ENCODE measurements around the gene CHMP2A. TPM values are rescaled to one million over a fixed set of nuclear protein-coding genes. Genes with fewer than 3 reads are reported as not detected.

Gene CHMP2A
- total RNA-seq, 1 experiment from 2014 or later = 109 TPM

DNA sequence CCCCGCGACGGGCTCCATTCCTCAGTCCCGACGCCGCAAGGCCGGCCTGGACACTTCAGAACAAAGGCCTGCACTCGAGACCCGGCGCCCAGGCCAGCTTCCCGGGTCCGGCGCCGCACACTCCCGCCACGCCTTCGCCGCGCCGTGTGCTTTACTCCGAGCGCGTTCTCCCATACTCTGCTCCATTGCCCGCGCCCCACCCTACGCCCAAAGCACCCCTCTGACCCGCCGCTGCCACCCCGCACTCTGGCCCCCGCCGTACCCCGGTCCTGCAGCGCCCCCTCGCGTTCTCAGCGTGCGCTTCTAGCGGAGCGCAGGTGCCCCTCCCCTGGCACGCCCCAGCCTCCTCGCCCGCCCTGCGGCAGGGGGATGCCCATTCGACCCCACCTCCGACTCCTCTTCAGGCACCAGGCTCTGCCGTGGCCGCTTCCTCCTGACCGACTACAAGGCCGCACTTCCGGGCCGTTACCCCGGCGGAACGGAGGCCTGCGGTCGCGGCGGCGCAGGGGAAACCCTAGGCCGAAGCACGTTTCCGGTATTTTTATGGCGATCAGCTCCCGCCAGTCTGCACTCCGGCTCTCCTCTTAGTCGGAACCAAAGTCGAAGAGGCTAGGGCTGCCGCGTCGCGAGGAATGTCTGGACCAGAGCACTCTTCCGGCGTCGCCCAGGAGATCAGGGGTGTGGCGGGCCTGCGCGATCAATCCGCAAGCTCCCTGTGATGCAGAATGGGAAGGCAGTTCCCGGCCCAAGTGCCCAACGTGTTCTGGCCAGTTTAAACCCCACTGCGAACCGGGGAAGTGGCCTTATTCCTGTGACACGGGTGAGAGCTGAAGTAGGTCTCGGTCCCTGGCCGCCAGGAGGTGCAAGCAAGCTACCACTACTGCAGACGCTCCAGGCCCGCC is 35.3 kb downstream of the CHMP2A start, which contains the start of gene ZBTB45 (continued):
- TF ChIP-seq, protein P1, sequence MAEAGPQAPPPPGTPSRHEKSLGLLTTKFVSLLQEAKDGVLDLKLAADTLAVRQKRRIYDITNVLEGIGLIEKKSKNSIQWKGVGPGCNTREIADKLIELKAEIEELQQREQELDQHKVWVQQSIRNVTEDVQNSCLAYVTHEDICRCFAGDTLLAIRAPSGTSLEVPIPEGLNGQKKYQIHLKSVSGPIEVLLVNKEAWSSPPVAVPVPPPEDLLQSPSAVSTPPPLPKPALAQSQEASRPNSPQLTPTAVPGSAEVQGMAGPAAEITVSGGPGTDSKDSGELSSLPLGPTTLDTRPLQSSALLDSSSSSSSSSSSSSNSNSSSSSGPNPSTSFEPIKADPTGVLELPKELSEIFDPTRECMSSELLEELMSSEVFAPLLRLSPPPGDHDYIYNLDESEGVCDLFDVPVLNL (CRISPR knock-in tag; IDR thresholded peaks at IDR 0.05; ENCODE audit: borderline replicate concordance, low read depth) = no peak
- no peak for TF ChIP-seq JAZF1 (CRISPR knock-in tag; IDR thresholded peaks at IDR 0.05)
- TF ChIP-seq, protein P2, sequence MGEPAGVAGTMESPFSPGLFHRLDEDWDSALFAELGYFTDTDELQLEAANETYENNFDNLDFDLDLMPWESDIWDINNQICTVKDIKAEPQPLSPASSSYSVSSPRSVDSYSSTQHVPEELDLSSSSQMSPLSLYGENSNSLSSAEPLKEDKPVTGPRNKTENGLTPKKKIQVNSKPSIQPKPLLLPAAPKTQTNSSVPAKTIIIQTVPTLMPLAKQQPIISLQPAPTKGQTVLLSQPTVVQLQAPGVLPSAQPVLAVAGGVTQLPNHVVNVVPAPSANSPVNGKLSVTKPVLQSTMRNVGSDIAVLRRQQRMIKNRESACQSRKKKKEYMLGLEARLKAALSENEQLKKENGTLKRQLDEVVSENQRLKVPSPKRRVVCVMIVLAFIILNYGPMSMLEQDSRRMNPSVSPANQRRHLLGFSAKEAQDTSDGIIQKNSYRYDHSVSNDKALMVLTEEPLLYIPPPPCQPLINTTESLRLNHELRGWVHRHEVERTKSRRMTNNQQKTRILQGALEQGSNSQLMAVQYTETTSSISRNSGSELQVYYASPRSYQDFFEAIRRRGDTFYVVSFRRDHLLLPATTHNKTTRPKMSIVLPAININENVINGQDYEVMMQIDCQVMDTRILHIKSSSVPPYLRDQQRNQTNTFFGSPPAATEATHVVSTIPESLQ (CRISPR knock-in tag; IDR thresholded peaks at IDR 0.05) = no peak
- TF ChIP-seq, protein P3, sequence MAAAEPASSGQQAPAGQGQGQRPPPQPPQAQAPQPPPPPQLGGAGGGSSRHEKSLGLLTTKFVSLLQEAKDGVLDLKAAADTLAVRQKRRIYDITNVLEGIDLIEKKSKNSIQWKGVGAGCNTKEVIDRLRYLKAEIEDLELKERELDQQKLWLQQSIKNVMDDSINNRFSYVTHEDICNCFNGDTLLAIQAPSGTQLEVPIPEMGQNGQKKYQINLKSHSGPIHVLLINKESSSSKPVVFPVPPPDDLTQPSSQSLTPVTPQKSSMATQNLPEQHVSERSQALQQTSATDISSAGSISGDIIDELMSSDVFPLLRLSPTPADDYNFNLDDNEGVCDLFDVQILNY (CRISPR knock-in tag; IDR thresholded peaks at IDR 0.05) = peak; percentile 75; the same call in 1 of the 2 replicates
- TF ChIP-seq, protein P4, sequence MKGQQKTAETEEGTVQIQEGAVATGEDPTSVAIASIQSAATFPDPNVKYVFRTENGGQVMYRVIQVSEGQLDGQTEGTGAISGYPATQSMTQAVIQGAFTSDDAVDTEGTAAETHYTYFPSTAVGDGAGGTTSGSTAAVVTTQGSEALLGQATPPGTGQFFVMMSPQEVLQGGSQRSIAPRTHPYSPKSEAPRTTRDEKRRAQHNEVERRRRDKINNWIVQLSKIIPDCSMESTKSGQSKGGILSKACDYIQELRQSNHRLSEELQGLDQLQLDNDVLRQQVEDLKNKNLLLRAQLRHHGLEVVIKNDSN (CRISPR knock-in tag; IDR thresholded peaks at IDR 0.05) = peak; percentile 53; the same call in 1 of the 2 replicates
- TF ChIP-seq ZBTB21 (CRISPR knock-in tag; IDR thresholded peaks at IDR 0.05; ENCODE audit: borderline replicate concordance) = peak; percentile 56; the same call in 1 of the 2 replicates
- TF ChIP-seq SP1 (CRISPR knock-in tag; conservative IDR thresholded peaks at IDR 0.05) = peak; percentile 94
- TF ChIP-seq HMGA2 (CRISPR knock-in tag; IDR thresholded peaks at IDR 0.05) = peak; percentile 46; the same call in 1 of the 2 replicates
- TF ChIP-seq TEAD1 (CRISPR knock-in tag; IDR thresholded peaks at IDR 0.05) = peak; percentile 88
- peak; percentile 75; the same call in 1 of the 2 replicates for TF ChIP-seq NR2C2 (CRISPR knock-in tag; IDR thresholded peaks at IDR 0.05)
- TF ChIP-seq, protein P5, sequence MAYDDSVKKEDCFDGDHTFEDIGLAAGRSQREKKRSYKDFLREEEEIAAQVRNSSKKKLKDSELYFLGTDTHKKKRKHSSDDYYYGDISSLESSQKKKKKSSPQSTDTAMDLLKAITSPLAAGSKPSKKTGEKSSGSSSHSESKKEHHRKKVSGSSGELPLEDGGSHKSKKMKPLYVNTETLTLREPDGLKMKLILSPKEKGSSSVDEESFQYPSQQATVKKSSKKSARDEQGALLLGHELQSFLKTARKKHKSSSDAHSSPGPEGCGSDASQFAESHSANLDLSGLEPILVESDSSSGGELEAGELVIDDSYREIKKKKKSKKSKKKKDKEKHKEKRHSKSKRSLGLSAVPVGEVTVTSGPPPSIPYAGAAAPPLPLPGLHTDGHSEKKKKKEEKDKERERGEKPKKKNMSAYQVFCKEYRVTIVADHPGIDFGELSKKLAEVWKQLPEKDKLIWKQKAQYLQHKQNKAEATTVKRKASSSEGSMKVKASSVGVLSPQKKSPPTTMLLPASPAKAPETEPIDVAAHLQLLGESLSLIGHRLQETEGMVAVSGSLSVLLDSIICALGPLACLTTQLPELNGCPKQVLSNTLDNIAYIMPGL (CRISPR knock-in tag; IDR thresholded peaks at IDR 0.05) = peak; percentile 94
- TF ChIP-seq TP53 (CRISPR knock-in tag; IDR thresholded peaks at IDR 0.05) = peak; percentile 95
- TF ChIP-seq NR3C1 (CRISPR knock-in tag; conservative IDR thresholded peaks at IDR 0.05; ENCODE audit: low read depth) = no peak
- TF ChIP-seq, protein P6, sequence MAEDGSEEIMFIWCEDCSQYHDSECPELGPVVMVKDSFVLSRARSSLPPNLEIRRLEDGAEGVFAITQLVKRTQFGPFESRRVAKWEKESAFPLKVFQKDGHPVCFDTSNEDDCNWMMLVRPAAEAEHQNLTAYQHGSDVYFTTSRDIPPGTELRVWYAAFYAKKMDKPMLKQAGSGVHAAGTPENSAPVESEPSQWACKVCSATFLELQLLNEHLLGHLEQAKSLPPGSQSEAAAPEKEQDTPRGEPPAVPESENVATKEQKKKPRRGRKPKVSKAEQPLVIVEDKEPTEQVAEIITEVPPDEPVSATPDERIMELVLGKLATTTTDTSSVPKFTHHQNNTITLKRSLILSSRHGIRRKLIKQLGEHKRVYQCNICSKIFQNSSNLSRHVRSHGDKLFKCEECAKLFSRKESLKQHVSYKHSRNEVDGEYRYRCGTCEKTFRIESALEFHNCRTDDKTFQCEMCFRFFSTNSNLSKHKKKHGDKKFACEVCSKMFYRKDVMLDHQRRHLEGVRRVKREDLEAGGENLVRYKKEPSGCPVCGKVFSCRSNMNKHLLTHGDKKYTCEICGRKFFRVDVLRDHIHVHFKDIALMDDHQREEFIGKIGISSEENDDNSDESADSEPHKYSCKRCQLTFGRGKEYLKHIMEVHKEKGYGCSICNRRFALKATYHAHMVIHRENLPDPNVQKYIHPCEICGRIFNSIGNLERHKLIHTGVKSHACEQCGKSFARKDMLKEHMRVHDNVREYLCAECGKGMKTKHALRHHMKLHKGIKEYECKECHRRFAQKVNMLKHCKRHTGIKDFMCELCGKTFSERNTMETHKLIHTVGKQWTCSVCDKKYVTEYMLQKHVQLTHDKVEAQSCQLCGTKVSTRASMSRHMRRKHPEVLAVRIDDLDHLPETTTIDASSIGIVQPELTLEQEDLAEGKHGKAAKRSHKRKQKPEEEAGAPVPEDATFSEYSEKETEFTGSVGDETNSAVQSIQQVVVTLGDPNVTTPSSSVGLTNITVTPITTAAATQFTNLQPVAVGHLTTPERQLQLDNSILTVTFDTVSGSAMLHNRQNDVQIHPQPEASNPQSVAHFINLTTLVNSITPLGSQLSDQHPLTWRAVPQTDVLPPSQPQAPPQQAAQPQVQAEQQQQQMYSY (CRISPR knock-in tag; IDR thresholded peaks at IDR 0.05) = no peak
- TF ChIP-seq FOXJ3 (CRISPR knock-in tag; IDR thresholded peaks at IDR 0.05; ENCODE audit: borderline replicate concordance) = no peak
- TF ChIP-seq SMAD3 (CRISPR knock-in tag; IDR thresholded peaks at IDR 0.05; ENCODE audit: borderline replicate concordance) = peak; percentile 79
- TF ChIP-seq, protein P7, sequence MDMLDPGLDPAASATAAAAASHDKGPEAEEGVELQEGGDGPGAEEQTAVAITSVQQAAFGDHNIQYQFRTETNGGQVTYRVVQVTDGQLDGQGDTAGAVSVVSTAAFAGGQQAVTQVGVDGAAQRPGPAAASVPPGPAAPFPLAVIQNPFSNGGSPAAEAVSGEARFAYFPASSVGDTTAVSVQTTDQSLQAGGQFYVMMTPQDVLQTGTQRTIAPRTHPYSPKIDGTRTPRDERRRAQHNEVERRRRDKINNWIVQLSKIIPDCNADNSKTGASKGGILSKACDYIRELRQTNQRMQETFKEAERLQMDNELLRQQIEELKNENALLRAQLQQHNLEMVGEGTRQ (CRISPR knock-in tag; IDR thresholded peaks at IDR 0.05) = peak; percentile 52
- TF ChIP-seq NFE2L1 (CRISPR knock-in tag; IDR thresholded peaks at IDR 0.05) = peak; percentile 96
- peak; percentile 54; the same call in 1 of the 2 replicates for TF ChIP-seq KAT7 (CRISPR knock-in tag; IDR thresholded peaks at IDR 0.05; ENCODE audit: borderline replicate concordance)
- peak; percentile 95 for TF ChIP-seq FOXP1 (CRISPR knock-in tag; IDR thresholded peaks at IDR 0.05; ENCODE audit: borderline replicate concordance)
- TF ChIP-seq EMX1 (CRISPR knock-in tag; IDR thresholded peaks at IDR 0.05) = peak; percentile 80
- 0 out of 2 replicates have a peak, but pooled peaks have one; percentile 75 for TF ChIP-seq CREM (CRISPR knock-in tag; IDR thresholded peaks at IDR 0.05)
- no peak for TF ChIP-seq NR1H2 (CRISPR knock-in tag; IDR thresholded peaks at IDR 0.05)
- TF ChIP-seq, protein P8, sequence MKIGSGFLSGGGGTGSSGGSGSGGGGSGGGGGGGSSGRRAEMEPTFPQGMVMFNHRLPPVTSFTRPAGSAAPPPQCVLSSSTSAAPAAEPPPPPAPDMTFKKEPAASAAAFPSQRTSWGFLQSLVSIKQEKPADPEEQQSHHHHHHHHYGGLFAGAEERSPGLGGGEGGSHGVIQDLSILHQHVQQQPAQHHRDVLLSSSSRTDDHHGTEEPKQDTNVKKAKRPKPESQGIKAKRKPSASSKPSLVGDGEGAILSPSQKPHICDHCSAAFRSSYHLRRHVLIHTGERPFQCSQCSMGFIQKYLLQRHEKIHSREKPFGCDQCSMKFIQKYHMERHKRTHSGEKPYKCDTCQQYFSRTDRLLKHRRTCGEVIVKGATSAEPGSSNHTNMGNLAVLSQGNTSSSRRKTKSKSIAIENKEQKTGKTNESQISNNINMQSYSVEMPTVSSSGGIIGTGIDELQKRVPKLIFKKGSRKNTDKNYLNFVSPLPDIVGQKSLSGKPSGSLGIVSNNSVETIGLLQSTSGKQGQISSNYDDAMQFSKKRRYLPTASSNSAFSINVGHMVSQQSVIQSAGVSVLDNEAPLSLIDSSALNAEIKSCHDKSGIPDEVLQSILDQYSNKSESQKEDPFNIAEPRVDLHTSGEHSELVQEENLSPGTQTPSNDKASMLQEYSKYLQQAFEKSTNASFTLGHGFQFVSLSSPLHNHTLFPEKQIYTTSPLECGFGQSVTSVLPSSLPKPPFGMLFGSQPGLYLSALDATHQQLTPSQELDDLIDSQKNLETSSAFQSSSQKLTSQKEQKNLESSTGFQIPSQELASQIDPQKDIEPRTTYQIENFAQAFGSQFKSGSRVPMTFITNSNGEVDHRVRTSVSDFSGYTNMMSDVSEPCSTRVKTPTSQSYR (CRISPR knock-in tag; IDR thresholded peaks at IDR 0.05) = peak; percentile 92
